NAMALWA (cell line): ENCODE measurements around the gene DYRK3.
"Not testable (repeated sequence)": the region's sequence is repeated elsewhere in the genome, so short reads cannot be mapped to it uniquely, and the experiment has no call there.

ENCODE experiments used
- DNase-seq: peaks from one replicate; pipeline ENCODE4 v3.0.0-alpha.2; 2015; ENCODE audit warnings: low spot score

DYRK3 gene

DNA sequence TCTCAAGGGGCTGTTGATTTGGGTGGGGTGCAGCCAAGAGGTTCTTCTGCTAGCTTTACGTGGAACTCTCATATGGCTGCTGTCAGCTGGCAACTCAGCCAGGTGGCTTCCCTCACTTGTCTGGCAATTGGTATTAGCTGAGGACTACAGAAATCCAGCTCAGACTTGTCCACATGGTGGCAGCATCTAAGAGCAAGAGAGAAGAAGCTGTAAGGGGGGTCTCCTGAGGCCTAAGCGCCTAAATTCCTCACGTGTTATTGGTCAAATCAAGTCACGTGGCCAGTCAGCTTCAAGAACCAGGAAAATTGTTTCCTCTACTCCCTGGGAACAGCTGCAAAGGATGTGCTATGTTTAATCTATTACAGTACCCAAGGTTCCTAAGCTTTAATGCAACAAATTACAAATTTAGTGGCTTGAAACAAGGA lies 4.2 kb upstream of the DYRK3 start:
- peak; percentile 96 for DNase-seq

DNA sequence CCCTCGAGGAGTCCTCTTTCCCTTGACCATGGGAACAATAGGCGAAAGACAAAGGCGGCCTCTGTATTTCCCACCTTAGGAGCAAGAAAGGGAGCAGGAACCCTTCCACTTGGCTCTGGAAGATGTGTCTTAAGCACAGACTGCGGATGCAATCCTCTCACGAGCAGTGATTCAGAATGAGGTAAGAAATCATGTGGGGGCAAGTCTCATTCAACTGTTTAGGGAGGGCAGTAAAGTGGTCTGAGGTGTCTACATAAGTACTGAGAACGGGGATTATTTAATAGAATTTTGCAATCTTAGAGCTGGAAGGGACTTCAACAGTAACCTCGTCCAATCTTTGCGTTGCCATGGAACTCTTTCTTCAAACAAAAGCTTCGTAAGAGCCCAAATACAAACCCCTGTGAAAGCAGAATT lies 1.6 kb upstream of the DYRK3 start:
- DNase-seq = no peak

DNA sequence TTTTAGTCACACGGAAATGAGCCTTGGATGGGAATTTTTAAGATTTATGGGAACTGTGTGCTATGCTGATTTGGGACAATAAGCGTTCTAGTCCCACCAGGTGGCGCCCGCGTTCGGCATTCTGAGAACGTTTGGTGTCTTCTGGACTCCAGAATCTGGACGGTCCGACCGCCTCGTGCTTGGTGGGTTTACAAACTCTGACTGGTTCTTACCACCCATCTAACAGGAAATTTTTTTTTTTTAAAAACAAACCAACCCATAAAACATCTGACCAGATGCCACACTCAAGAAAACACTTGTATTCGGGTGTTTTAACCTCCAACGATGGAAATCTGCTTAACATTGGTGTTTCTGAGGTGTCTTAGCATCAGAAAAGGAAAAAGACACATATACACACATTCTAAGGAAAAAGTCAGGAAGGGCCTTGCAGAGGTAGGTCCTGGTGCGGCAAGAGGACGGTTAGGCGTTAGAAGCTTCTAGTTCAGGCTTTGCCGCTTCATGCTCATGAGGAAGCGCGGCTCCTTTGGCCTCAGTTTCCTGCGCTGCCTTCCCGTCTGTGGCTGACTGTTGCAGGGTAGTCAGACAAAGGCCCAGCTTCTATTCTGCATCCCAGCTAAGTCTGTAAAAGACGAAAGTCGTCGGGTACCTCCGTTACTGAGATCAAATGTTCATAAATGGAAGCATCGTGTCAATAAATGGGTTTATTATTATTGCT lies 814 bp upstream of the DYRK3 start:
- peak; percentile 91 for DNase-seq

DNA sequence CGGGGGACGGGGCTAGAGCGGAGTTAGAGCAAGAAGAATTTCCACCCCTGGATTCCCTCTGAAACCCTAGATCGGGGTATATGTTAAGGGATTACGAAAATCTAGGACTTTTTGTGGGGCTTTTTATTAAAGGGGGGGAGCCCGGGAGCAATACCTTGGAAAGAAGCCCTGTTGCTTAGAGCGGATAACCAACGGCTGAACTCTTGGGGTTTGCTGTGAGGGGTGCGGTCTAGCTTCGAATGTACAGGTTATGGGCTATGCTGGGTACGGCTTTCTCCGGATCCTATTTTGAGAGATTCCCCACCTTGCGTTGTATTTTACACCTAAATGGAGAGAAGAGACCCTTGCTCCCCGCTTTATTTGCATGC lies 626 bp downstream of the DYRK3 start:
- peak; percentile 59 for DNase-seq

DNA sequence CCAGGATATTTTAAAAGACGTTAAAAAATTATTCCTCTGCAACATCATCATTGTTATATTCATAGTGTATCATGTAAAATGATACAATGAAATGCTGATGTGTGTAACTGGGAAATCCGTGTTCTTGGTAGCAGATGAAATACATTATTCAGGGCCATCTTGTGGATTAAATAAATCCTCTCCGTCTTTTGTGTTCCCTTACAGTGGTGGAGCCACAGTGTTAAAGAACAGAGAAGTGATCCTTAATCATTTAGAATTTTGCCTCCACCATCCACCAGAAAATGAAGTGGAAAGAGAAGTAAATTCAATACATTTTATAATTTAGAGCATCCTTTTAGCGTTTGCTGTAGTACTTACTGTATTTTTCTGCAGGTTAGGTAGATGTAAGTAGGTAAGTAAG lies 1.3 kb downstream of the DYRK3 start:
- DNase-seq = no peak

DNA sequence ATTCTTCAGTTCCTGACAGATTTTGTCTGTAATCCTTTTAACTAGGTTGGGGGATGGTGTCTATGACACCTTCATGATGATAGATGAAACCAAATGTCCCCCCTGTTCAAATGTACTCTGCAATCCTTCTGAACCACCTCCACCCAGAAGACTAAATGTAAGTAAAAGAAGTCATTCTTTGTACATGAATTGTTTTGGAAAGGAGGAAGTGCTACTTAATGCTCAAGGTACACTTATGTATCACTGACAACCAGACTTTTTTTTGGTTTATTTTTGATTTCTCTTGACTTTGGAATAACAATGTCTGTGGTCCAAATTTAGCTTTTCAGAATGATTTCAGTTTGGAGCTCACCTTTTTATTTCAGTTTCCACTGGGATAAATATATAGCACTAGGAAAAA lies 2.3 kb downstream of the DYRK3 start:
- DNase-seq = no peak

DNA sequence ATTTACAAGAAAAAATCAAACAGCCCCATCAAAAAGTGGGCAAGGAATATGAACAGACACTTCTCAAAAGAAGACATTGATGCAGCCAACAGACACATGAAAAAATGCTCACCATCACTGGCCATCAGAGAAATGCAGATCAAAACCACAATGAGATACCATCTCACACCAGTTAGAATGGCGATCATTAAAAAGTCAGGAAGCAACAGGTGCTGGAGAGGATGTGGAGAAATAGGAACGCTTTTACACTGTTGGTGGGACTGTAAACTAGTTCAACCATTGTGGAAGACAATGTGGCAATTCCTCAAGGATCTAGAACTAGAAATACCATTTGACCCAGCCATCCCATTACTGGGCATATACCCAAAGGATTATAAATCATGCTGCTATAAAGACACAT lies 6.7 kb downstream of the DYRK3 start:
- not testable (repeated sequence) for DNase-seq

DNA sequence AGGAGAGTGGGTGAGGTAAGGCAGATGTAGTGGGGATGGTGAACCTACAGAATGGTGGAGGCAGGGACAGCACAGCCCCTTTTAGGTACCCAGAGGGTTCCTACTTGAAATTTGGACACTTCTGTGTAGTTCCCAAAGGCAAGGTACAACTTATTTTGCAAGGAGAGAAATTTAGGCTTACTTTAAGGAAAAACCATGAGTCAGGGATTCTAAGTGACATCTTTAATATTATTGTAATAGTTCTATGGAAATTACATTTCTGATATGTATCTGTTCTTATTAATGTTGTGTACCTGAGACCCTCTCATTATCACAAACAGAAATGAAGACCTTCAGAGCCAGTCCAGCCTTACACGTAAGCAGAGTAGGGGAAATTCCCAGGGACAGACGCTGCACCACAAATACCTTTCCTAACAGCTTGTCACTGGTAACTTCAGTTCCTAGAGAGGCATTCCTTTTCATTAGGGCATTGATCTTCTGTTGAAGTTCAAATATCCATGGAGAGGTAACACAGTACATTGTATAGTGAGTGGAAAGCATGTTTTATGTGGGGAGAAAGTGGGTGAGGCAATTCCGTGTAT lies 7.9 kb downstream of the DYRK3 start:
- DNase-seq = no peak

DNA sequence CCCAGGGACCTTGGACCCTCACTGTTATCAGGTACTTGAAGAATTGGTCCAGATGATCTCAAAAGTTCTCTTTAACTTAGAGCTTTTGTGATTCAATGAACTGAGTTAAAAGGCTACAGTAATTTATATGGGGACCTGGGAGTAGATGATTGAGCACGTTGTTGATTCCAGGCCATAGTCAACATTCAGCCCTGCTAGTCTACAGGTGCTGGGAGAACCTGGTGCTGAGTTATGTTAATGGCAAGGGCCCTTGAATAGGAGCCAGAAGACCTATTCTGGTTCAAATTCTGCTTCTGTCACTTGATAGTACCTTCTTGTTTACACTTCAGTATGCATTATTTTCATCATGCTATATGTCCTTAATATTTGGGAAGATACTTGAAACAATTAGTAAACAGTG lies 11.2 kb downstream of the DYRK3 start:
- DNase-seq = no peak

DNA sequence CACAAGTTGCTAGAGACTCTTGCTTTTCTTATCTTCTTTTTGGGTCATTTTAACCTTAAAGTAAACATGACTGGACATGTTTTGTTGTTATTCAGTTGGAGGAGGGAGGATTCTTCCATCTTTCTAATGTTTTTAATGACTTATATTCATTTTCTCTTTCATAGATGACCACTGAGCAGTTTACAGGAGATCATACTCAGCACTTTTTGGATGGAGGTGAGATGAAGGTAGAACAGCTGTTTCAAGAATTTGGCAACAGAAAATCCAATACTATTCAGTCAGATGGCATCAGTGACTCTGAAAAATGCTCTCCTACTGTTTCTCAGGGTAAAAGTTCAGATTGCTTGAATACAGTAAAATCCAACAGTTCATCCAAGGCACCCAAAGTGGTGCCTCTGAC lies 11.9 kb downstream of the DYRK3 start:
- no peak for DNase-seq

DNA sequence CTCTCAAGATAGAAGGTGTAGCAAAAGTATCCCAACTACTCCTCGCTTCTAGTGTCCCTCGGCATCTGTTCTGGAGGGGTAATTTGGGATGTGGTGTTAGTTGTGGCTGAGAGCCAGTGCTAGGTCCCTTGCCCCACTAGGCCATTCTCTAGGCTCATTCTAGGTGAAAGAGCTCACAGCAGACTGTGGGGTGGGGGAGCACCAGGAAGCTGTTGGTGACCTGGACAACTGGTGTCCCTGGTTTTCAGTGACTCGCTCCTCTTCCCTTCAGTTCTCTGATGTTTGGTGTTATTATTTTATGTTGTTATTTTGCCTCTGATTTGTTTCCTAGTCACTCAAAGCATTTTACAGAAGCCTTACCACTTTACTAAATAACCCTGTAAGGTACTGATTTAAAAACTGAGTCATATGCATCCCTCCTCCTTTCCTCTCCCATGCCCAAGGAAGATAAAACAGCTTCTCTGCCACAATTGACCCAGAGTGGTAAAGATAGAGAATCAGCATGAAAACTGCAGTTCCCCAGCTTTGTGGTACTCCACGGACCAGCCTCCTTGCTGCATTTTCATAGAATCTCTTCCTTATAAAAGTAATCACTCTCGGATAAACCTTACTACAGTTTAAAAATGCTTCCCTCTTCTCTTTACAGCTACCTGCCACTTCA lies 14.1 kb downstream of the DYRK3 start:
- no peak for DNase-seq

DNA sequence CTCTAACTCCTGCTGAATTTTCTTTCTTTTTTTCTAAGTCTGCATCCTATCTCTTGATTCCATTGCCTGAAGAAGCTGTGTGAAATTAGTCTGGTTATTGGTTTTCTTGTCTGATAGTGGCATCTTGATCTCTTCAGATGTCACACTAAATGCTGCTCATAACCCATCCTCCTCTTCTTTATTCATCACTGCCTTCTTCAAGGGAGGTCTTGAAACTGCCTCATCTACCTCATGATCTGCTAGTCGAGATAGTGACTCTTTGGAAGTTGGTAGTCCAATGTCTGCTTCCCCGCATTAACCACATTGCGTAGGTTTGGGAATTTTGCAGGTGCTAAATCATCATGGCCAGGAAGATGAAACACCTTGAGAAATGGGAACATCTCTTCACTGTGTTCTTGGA lies 15.7 kb downstream of the DYRK3 start:
- no peak for DNase-seq

DNA sequence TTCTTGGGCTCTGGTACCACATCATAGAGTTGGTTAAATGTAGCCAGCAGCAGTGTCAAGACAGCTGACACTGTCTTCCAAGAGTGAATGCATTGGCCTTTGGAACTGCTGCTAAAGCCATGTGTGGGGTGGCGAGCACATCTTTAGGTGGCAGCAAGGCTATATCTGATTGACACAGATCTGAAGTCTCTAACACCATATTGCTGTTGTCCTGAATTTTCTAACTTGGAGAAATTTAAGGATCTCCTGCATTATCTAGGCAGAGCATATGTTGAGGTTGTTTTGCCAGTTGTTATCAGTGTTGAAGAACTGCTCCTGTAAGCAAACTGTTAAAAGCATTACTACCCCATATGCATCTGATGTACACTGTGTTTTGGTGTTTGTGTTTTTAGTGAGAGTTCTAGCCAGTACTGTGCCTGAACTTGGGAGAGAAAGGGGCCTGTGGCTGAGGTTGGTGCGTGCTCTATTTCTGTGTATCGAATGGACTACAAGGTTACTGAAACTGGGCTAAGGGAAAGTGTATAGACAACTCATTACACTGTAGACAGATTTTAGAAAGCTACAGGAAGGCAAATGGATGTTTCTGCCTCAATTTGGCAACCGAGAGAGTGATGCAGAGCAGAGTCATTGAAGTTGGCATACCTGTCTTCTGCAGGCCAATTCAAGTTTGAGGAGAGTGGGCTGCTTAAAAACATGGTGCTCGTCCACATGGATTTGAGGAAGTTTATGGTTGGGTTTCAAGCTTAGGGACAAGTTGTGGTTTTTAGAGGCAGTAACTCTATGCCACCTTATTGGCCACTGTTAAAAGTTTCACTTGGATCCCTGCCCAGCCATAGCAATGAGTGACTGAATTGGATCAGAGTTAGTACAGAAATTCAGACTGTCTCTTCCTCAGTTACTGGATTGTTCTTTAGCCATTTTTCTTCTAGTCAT lies 16.9 kb downstream of the DYRK3 start:
- no peak for DNase-seq

DNA sequence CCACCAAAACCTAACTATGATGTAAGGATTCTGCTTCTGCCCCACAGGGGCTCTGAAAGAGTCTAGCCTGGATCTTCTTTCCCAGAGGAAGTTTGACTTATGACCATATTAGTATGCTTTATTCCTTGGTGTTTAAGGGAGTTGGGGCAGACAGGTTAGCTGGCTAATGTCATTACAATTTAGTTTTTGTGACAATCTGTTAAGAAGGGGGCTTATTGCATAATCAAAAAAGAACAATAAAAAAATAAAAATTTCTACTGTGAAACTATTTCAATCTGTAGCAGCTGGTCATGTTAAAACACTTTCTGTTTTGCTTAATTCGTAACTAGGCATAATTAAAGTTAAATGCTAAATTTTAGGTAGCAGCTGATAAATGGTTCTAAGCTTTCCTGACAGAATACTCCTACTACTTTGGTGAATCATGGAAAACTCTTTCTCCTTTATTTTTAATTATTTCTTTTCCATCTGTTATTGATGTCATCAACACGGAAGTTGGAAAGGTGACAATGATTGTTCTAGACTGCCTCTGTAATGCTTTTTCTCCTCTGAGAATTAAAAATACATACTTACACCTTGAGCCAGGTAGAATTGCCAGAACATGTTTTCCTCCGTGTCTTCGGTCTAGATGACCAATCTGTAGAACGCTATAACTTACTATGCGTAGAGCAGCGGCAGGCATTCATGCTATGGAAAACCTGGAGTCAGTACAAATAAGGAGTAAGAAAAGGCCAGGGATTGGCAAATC lies 18.6 kb downstream of the DYRK3 start:
- no peak for DNase-seq

DNA sequence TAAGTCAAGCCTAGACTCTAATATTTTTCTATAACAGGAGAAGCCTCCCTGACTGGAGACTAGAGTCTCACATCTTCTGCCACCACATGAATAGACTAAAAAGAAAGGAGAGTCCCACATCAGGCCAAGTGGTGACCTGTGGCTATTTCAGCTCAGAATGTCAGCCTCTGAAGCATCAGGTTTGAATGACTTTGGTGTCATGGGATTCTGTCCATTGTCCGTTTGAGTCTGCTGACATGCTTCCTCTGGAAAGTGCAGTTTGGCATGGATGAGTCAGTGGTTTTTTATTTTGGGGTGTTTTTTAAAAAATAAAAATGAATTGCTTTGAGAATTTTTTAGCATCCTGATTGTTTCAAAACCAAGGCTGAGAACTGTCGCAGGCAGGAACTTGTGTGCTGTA lies 19.5 kb downstream of the DYRK3 start:
- no peak for DNase-seq

DNA sequence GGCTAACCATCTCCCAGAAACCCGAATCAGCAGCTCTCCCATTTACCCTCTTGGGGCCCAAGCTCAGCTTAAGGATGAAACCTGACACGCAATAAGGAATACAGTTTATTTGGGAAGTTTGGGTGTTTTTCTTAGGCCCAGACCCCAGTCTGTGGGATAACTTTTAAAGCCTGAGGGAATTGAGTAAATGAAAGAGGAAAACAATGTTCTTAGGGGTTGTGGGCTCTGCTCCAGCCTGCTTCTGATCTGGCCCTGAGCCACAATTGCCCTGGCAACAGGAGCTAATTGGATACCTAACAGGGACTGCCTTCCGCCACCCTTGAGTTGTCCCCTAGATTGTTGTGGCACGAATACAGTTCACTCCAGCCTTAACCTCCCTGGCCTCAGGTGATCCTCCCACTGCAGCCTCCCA lies 20.1 kb downstream of the DYRK3 start:
- no peak for DNase-seq

DNA sequence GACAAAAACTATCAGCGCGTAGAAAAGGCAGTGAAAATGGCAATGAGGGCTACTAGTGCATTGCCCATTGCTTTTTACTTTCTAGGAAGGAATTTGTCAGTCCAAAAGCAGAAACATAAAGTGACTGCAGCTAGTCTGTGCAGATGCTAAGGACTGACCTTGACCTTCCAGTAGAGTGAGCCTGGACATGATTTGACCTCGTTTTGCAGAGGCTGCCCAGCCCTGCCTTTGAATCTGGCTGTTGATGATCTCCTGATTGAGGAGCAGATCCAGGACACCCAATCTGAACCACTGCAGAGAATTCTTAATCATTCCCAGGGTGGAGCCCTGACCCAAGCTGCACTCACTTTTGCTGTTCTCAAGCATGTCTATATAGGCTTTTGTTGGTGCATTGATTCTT lies 21.6 kb downstream of the DYRK3 start:
- DNase-seq = no peak

DNA sequence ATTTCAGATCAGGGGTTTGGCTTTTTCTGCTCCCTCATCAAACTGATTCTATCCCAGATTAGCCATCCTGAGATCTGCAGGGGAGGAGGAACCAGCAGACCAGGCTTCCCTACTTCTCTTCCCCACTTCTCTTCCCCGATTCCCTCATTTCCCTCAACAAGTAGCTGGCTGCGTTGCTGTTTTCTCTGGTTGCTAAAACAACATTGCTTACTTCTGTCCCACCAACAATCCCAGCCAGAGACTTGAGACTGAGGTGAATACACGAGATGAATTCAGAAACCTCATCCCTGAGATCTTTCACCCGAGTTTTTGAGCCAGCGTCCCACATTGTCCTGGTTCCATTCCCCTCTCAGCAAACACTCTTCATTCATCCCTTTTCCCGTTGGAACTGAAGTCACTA lies 22.4 kb downstream of the DYRK3 start:
- DNase-seq = no peak

DNA sequence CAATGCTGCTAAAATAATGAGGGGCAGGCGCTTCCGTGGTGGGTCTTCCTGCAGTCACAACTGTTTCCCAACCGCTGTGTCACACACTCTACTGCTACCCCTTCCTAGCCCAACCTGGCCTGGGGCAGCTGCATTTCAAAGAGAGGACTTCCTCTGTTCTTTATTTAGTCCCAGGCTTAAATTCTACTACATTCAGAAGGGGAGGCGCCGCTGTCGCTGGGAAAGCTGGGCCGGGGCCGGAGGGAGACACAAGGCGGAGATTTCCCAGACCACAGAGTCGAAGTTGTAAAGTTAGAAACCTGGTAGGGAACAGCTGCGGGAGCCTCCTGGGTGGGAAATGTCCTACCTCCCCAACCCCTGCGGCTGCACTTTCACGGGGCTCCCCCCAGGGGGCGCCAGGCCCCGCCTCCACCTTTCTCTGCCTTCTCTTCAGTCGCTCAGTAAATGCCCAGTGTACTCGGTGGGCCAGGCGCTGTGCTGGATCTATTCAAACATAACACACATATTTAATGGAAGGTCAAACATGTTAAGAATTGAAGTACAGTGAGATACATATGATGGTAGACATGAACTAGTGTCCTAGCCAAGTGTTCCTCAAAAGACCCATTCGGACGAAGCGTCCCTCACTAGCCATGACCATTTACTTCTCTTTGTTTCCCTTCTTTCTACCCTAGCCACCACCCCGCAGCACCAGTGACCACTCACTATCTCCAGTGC lies 23.1 kb downstream of the DYRK3 start:
- peak; percentile 67 for DNase-seq

DNA sequence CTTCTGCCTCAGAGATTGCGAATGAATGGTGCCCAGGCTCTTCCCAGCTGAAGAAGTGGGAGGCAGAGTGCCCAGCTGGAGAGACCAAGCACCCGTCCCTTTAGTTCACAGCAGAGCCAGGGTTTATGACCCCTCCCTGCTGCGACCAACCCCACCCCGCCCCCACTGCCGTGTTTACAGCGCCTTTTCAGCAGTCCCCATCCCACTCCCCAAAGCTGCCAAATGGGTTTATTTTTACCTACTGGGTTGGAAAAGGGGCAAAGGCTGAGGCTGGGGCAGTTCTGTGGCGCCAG lies 23.6 kb downstream of the DYRK3 start:
- no peak for DNase-seq

DNA sequence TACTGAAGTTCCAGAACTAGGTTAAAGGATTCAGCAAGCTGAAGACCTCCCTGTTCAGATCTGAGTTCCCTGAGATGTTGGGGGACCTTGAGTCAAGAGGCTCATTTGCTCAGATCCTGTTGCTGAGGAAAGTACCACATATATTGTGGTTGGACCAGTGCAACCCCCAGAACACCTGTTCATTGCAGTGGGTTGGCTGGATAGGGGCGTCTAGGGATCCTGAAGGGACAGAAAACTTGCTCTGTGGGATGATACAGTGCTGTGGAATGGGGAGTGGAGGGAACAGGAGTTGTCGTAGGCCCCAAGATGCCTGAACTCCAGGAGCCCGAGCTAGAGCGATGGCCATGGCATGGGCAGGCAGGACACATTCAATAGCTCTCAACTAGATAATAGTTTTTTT lies 24.8 kb downstream of the DYRK3 start:
- no peak for DNase-seq
